NAMALWA (cell line): Measurements from ENCODE around the gene CSN3.
A peak's percentile ranks its signal among the peaks of the same experiment; 100 is the strongest.
"Not testable (repeated sequence)": the region's sequence is repeated elsewhere in the genome, so short reads cannot be mapped to it uniquely, and the experiment has no call there.

Experiments used
- DNase-seq: peaks from one replicate; pipeline ENCODE4 v3.0.0-alpha.2; 2015; ENCODE audit warnings: low spot score

CSN3 gene

GRCh38 chr4:70242297-70242696 lies at the start of gene CSN3:
Gene CSN3, plus strand, starts transcription at chr4:70242597. Its CDS starts 2,223 bp downstream, at chr4:70244820.
- not testable (repeated sequence) for DNase-seq

- DNase-seq: no peak
Observed at GRCh38 chr4:70192895-70193294, 49.5 kb upstream of the CSN3 start.

GRCh38 chr4:70195425-70195824 lies 47.0 kb upstream of the CSN3 start, which contains the start of gene ODAM:
Gene ODAM, plus strand, starts transcription at chr4:70195725. Its CDS starts 819 bp downstream, at chr4:70196544.
- DNase-seq: no peak

- DNase-seq: no peak
Observed at GRCh38 chr4:70196857-70197256, 45.5 kb upstream of the CSN3 start.

GRCh38 chr4:70197842-70198241 lies 44.6 kb upstream of the CSN3 start:
- no peak for DNase-seq

GRCh38 chr4:70203601-70204000 lies 38.8 kb upstream of the CSN3 start:
- no peak for DNase-seq

- DNase-seq: not testable (repeated sequence)
Observed at GRCh38 chr4:70212752-70213151, 29.6 kb upstream of the CSN3 start.

GRCh38 chr4:70216109-70216508 lies 26.3 kb upstream of the CSN3 start:
- DNase-seq: not testable (repeated sequence)

GRCh38 chr4:70216550-70216949 lies 25.8 kb upstream of the CSN3 start:
- not testable (repeated sequence) for DNase-seq

- DNase-seq: not testable (repeated sequence)
Observed at GRCh38 chr4:70221389-70221788, 21.0 kb upstream of the CSN3 start.

GRCh38 chr4:70221818-70222217 lies 20.6 kb upstream of the CSN3 start:
- not testable (repeated sequence) for DNase-seq

GRCh38 chr4:70225824-70226223 lies 16.6 kb upstream of the CSN3 start, which contains the start of gene FDCSP:
Gene FDCSP, plus strand, starts transcription at chr4:70226124. Its CDS starts 5,071 bp downstream, at chr4:70231195.
- DNase-seq: no peak

- no peak for DNase-seq
Observed at GRCh38 chr4:70236125-70236524, 6.3 kb upstream of the CSN3 start.

- no peak for DNase-seq
Observed at GRCh38 chr4:70239131-70239883, 3.1 kb upstream of the CSN3 start.

GRCh38 chr4:70239884-70240591 lies 2.4 kb upstream of the CSN3 start:
- no peak for DNase-seq

GRCh38 chr4:70243091-70243490 lies 694 bp downstream of the CSN3 start:
- no peak for DNase-seq

- DNase-seq: no peak
Observed at GRCh38 chr4:70251250-70251944, 9.0 kb downstream of the CSN3 start.

- no peak for DNase-seq
Observed at GRCh38 chr4:70251945-70252277, 9.5 kb downstream of the CSN3 start.

- DNase-seq: peak; percentile 45
Observed at GRCh38 chr4:70269674-70270073, 27.3 kb downstream of the CSN3 start.

GRCh38 chr4:70277121-70277520 lies 34.7 kb downstream of the CSN3 start:
- DNase-seq: no peak

GRCh38 chr4:70280567-70280966 lies 38.2 kb downstream of the CSN3 start:
- no peak for DNase-seq

- DNase-seq: no peak
Observed at GRCh38 chr4:70288651-70289050, 46.3 kb downstream of the CSN3 start.

GRCh38 chr4:70291341-70291740 lies 48.9 kb downstream of the CSN3 start:
- no peak for DNase-seq
